GM23338 (cell line): ENCODE data around the gene HIBADH. TPM values are rescaled to one million over a fixed set of nuclear protein-coding genes. Genes with fewer than 3 reads are reported as not detected.

Experiments used
- ATAC-seq: fragments of 200-7000 bp; cut with Tn5 transposase; 3 replicates; pipeline ENCODE4 v1.9.1; 2020
- DNase-seq: peaks from one replicate; pipeline ENCODE4 v3.0.0-alpha.2; 2015; ENCODE audit warnings: low spot score
- H2AFZ ChIP-seq: fragments of 200-600 bp; sonication (generic); 2 replicates; pipeline ENCODE4 v1.8.0; 2016; ENCODE audit warnings: antibody characterized with exemption, mild to moderate bottlenecking, moderate library complexity
- H3F3A ChIP-seq: fragments of 200-600 bp; sonication (generic); replicated peaks from 2 replicates; pipeline ENCODE4 v1.8.0; 2017; ENCODE audit warnings: antibody characterized with exemption, mixed run types, low read depth
- H3K27ac ChIP-seq: fragments of 200-600 bp; sonication (generic); 2 replicates; pipeline ENCODE4 v1.6.1; 2016; ENCODE audit warnings: low read depth
- H3K27me3 ChIP-seq: fragments of 200-600 bp; sonication (generic); 2 replicates; pipeline ENCODE4 v1.8.0; 2016; ENCODE audit warnings: mild to moderate bottlenecking, mixed run types, moderate library complexity; ENCODE audit not compliant: insufficient read depth
- H3K36me3 ChIP-seq: fragments of 200-600 bp; sonication (generic); 2 replicates; pipeline ENCODE4 v1.8.0; 2016; ENCODE audit warnings: mild to moderate bottlenecking; ENCODE audit not compliant: insufficient read depth
- H3K4me1 ChIP-seq: fragments of 200-600 bp; sonication (generic); 2 replicates; pipeline ENCODE4 v1.8.0; 2016; ENCODE audit warnings: mild to moderate bottlenecking, moderate library complexity; ENCODE audit not compliant: insufficient read depth
- H3K4me2 ChIP-seq: fragments of 200-600 bp; sonication (generic); 2 replicates; pipeline ENCODE4 v1.7.1; 2017; ENCODE audit warnings: mixed run types
- H3K4me3 ChIP-seq: fragments of 200-600 bp; sonication (generic); 2 replicates; pipeline ENCODE4 v1.6.1; 2016; ENCODE audit warnings: mixed run types
- H3K79me2 ChIP-seq: fragments of 200-600 bp; sonication (generic); replicated peaks from 2 replicates; pipeline ENCODE4 v1.8.0; 2017; ENCODE audit warnings: mild to moderate bottlenecking; ENCODE audit not compliant: insufficient read depth
- H3K9me2 ChIP-seq: fragments of 200-600 bp; sonication (generic); 2 replicates; pipeline ENCODE4 v1.8.0; 2017; ENCODE audit not compliant: insufficient read depth
- H4K20me1 ChIP-seq: fragments of 200-600 bp; sonication (generic); replicated peaks from 2 replicates; pipeline ENCODE4 v1.8.0; 2017; ENCODE audit warnings: mild to moderate bottlenecking; ENCODE audit not compliant: insufficient read depth
- H3K27ac Mint-ChIP-seq: 2 replicates; pipeline ENCODE4 v1.8.0; 2020; ENCODE audit warnings: inconsistent platforms, mild to moderate bottlenecking, moderate library complexity, mixed read lengths
- H3K27me3 Mint-ChIP-seq: 3 replicates; pipeline ENCODE4 v1.8.0; 2022; ENCODE audit warnings: low read depth, mild to moderate bottlenecking, moderate library complexity, mixed read lengths, inconsistent platforms; ENCODE audit not compliant: insufficient read depth, poor library complexity
- H3K36me3 Mint-ChIP-seq: 3 replicates; pipeline ENCODE4 v1.8.0; 2021; ENCODE audit warnings: low read depth, mild to moderate bottlenecking, inconsistent platforms, moderate library complexity, mixed read lengths
- H3K4me1 Mint-ChIP-seq: 3 replicates; pipeline ENCODE4 v1.8.0; 2020; ENCODE audit warnings: mild to moderate bottlenecking, inconsistent platforms, mixed read lengths
- H3K4me3 Mint-ChIP-seq: 3 replicates; pipeline ENCODE4 v1.8.0; 2021; ENCODE audit warnings: moderate library complexity, mild to moderate bottlenecking, inconsistent platforms, mixed read lengths
- H3K9me3 Mint-ChIP-seq: 3 replicates; pipeline ENCODE4 v1.8.0; 2020; ENCODE audit warnings: moderate library complexity, mild to moderate bottlenecking, inconsistent platforms, mixed read lengths
- polyA plus RNA-seq: library from polyadenylated mRNA; unstranded; fragments of >200 nt; fragmentation: Nextera tagmentation; extraction: Ambion mirVana; gene quantifications from 2 replicates; pipeline ENCODE4 v1.2.1, GENCODE V29; 2016
- total RNA-seq: library from RNA; depleted of rRNA; stranded (reverse); fragments of >200 nt; shearing (Covaris generic); gene quantifications from 2 replicates; pipeline ENCODE4 v1.2.3, GENCODE V29; 2014
- TF ChIP-seq, protein P1 (sequence below): fragments of 250-450 bp; sonication (Bioruptor Pico); IDR thresholded peaks from 2 replicates; pipeline ENCODE4 v1.5.0; 2020; ENCODE audit warnings: mild to moderate bottlenecking, moderate library complexity
- TF ChIP-seq, protein P2 (sequence below), 2 experiments: fragments of 200-600 bp in 1 of 2; sonication (generic) in 1 of 2; conservative IDR thresholded peaks; 2 replicates each; pipeline versions ENCODE4 v1.5.1 to v1.6.1; 2016 to 2017; ENCODE audit warnings: antibody characterized with exemption in 2 of 2, low read depth in 2 of 2, mild to moderate bottlenecking in 2 of 2, moderate library complexity in 1 of 2

HIBADH gene
- total and polyA plus RNA-seq, 2 experiments from 2014 or later = 31.3 to 57.0 TPM

DNA sequence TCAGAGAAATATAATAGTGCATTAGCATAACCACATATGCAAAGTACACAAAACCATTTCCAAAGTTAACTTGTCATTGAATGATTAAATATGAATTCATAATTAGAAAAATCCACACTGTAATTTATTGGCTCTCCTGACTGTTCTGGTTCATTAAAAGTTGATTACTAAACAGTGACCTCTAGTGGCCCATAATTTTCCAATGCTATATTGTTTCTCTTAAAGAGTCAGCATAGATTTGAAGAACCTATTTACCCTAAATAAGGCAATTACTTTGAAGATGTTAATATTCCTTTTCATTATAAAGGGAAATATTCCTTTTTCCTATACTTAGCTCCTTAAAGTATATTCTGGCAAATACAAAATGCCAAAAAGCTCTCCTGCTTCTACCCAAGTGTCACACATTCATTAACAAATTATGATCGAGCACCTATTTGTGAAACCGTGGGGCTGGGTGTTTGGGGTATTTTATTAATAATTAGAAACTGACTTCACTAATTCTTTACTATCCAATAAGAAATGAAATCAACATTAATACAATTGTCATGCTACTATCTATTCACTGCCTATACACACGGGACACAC, 86.2 kb downstream of the HIBADH start:
- no peak overlapping the region for H3K27ac Mint-ChIP-seq
- DNase-seq = peak; percentile 71

More for the DNA sequence above, 86.2 kb downstream of the HIBADH start:
- no peaks in the 10 kb centered on the region for H3K9me3 Mint-ChIP-seq
- no peak overlapping the region for H3K4me3 Mint-ChIP-seq
- Histone ChIP-seq H3K9me2 (no peaks in the 10 kb centered on the region), H3K4me1 (peaks cover 9% of the 10 kb centered on the region; the same call in 1 of the 2 replicates), H4K20me1 (no peaks in the 10 kb centered on the region; the same call in 1 of the 2 replicates), H3K36me3 (no peaks in the 10 kb centered on the region), H3K4me2 (no peak overlapping the region), H3F3A (no peaks in the 10 kb centered on the region), H2AFZ (no peak overlapping the region), H3K27ac (no peak overlapping the region), H3K27me3 (no peaks in the 10 kb centered on the region), H3K4me3 (no peak overlapping the region), H3K79me2 (no peaks in the 10 kb centered on the region)
- H3K4me1 Mint-ChIP-seq = peaks cover 14% of the 10 kb centered on the region
- H3K36me3 Mint-ChIP-seq = no peaks in the 10 kb centered on the region
- no peaks in the 10 kb centered on the region for H3K27me3 Mint-ChIP-seq
- peak; percentile 72 for ATAC-seq
- TF ChIP-seq, protein P1, sequence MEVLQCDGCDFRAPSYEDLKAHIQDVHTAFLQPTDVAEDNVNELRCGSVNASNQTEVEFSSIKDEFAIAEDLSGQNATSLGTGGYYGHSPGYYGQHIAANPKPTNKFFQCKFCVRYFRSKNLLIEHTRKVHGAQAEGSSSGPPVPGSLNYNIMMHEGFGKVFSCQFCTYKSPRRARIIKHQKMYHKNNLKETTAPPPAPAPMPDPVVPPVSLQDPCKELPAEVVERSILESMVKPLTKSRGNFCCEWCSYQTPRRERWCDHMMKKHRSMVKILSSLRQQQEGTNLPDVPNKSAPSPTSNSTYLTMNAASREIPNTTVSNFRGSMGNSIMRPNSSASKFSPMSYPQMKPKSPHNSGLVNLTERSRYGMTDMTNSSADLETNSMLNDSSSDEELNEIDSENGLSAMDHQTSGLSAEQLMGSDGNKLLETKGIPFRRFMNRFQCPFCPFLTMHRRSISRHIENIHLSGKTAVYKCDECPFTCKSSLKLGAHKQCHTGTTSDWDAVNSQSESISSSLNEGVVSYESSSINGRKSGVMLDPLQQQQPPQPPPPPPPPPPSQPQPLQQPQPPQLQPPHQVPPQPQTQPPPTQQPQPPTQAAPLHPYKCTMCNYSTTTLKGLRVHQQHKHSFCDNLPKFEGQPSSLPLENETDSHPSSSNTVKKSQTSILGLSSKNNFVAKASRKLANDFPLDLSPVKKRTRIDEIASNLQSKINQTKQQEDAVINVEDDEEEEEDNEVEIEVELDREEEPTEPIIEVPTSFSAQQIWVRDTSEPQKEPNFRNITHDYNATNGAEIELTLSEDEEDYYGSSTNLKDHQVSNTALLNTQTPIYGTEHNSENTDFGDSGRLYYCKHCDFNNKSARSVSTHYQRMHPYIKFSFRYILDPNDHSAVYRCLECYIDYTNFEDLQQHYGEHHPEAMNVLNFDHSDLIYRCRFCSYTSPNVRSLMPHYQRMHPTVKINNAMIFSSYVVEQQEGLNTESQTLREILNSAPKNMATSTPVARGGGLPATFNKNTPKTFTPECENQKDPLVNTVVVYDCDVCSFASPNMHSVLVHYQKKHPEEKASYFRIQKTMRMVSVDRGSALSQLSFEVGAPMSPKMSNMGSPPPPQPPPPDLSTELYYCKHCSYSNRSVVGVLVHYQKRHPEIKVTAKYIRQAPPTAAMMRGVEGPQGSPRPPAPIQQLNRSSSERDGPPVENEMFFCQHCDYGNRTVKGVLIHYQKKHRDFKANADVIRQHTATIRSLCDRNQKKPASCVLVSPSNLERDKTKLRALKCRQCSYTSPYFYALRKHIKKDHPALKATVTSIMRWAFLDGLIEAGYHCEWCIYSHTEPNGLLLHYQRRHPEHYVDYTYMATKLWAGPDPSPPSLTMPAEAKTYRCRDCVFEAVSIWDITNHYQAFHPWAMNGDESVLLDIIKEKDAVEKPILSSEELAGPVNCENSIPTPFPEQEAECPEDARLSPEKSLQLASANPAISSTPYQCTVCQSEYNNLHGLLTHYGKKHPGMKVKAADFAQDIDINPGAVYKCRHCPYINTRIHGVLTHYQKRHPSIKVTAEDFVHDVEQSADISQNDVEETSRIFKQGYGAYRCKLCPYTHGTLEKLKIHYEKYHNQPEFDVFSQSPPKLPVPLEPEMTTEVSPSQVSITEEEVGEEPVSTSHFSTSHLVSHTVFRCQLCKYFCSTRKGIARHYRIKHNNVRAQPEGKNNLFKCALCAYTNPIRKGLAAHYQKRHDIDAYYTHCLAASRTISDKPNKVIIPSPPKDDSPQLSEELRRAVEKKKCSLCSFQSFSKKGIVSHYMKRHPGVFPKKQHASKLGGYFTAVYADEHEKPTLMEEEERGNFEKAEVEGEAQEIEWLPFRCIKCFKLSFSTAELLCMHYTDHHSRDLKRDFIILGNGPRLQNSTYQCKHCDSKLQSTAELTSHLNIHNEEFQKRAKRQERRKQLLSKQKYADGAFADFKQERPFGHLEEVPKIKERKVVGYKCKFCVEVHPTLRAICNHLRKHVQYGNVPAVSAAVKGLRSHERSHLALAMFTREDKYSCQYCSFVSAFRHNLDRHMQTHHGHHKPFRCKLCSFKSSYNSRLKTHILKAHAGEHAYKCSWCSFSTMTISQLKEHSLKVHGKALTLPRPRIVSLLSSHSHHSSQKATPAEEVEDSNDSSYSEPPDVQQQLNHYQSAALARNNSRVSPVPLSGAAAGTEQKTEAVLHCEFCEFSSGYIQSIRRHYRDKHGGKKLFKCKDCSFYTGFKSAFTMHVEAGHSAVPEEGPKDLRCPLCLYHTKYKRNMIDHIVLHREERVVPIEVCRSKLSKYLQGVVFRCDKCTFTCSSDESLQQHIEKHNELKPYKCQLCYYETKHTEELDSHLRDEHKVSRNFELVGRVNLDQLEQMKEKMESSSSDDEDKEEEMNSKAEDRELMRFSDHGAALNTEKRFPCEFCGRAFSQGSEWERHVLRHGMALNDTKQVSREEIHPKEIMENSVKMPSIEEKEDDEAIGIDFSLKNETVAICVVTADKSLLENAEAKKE (CRISPR knock-in tag) = no peak
- TF ChIP-seq, protein P2, sequence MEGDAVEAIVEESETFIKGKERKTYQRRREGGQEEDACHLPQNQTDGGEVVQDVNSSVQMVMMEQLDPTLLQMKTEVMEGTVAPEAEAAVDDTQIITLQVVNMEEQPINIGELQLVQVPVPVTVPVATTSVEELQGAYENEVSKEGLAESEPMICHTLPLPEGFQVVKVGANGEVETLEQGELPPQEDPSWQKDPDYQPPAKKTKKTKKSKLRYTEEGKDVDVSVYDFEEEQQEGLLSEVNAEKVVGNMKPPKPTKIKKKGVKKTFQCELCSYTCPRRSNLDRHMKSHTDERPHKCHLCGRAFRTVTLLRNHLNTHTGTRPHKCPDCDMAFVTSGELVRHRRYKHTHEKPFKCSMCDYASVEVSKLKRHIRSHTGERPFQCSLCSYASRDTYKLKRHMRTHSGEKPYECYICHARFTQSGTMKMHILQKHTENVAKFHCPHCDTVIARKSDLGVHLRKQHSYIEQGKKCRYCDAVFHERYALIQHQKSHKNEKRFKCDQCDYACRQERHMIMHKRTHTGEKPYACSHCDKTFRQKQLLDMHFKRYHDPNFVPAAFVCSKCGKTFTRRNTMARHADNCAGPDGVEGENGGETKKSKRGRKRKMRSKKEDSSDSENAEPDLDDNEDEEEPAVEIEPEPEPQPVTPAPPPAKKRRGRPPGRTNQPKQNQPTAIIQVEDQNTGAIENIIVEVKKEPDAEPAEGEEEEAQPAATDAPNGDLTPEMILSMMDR (conservative IDR thresholded peaks at IDR 0.05; ENCODE audit: low read depth in 2 of 2) = peak in 1 of 2 experiments; percentile 92; a peak in 3 of 4 replicates
